ENCODE results near the gene MEGF11. TPM values are rescaled to one million over a fixed set of nuclear protein-coding genes. Genes with fewer than 3 reads are reported as not detected.

MEGF11 gene
- total RNA-seq, 1 donor from 2014 or later, result not detected

DNA sequence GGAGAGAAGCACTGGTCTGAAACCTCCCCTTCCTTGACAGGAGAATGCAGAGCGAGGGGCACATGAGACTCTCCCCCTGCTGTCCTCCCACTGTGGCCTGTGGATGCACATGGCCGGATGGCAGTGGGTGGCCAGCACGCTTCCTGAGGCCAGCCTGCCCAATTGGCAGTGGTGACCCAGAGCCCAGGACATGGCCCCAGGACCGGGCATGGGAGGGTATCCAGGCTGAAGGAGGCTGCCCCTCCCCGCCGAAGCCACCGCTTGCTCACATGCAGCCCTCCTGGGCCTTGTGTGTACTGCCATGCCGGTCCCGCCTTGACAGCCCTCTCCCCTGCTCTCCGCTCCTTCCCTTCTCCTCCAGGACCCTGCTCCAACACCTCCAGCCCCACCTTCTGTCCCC lies 100.9 kb downstream of the MEGF11 start:
- no peak overlapping the region for H3K4me3 ChIP-seq (ENCODE audit: low read depth, low read length)
- FAIRE-seq (no peak), DNase-seq (ENCODE audit: low read depth) (no peak)
- TF ChIP-seq, protein P1, sequence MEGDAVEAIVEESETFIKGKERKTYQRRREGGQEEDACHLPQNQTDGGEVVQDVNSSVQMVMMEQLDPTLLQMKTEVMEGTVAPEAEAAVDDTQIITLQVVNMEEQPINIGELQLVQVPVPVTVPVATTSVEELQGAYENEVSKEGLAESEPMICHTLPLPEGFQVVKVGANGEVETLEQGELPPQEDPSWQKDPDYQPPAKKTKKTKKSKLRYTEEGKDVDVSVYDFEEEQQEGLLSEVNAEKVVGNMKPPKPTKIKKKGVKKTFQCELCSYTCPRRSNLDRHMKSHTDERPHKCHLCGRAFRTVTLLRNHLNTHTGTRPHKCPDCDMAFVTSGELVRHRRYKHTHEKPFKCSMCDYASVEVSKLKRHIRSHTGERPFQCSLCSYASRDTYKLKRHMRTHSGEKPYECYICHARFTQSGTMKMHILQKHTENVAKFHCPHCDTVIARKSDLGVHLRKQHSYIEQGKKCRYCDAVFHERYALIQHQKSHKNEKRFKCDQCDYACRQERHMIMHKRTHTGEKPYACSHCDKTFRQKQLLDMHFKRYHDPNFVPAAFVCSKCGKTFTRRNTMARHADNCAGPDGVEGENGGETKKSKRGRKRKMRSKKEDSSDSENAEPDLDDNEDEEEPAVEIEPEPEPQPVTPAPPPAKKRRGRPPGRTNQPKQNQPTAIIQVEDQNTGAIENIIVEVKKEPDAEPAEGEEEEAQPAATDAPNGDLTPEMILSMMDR (IDR thresholded peaks at IDR 0.05; ENCODE audit: insufficient read depth, low read length, severe bottlenecking), result no peak
- H3K36me3 ChIP-seq (ENCODE audit: control insufficient read depth, insufficient read depth, low read length), result no peaks in the 10 kb centered on the region
- peaks cover 3% of the 10 kb centered on the region for H3K27me3 ChIP-seq (ENCODE audit: control insufficient read depth, insufficient read depth, low read length)

DNA sequence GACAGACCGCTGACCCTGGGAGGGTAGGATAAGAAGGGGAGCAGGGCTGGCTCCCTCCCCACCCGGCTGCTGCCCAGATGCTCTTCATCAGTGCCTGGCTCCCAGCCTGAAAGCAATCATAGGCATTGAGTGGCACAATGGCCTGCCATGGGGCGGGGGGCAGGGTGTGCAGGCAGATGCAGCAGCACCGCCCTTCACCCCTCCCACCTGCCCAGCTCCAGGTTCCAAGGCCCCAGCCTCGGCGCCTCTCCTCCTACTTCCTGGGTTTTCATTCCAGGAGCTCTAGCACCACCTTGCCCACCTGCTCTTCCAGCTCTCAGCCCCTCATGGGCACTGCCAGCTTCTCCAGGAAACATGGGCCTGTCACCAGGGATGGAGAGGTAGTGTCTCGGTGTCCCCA lies 101.7 kb downstream of the MEGF11 start:
- TF ChIP-seq, protein P1 (IDR thresholded peaks at IDR 0.05; ENCODE audit: insufficient read depth, low read length, severe bottlenecking), result no peak
- Histone ChIP-seq H3K27me3 (ENCODE audit: control insufficient read depth, insufficient read depth, low read length) (peaks cover 3% of the 10 kb centered on the region), H3K36me3 (ENCODE audit: control insufficient read depth, insufficient read depth, low read length) (no peaks in the 10 kb centered on the region), H3K4me3 (ENCODE audit: low read depth, low read length) (no peak overlapping the region)
- FAIRE-seq, result no peak
- no peak for DNase-seq (ENCODE audit: low read depth)

DNA sequence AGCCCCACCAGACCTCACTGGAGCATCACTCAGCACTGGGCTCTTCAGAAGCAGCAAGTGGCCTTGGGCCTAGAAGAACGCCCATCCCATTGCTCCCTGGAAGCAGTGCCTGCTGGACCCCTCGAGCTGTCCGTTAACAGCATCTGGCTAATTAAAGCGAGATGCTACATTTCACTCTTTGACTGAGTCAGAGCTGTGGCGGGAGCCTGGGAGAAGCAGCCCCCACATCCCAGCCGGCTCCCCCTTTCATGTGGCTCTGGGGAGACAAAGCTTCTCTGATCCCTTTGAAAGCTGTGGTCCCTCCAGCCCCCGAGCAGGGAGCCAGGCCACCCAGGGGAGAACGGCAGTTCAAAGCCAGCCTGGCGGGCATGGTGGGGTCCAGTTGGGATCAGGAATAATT lies 103.7 kb downstream of the MEGF11 start:
- no peak for FAIRE-seq
- H3K36me3 ChIP-seq (ENCODE audit: control insufficient read depth, insufficient read depth, low read length), result no peaks in the 10 kb centered on the region
- TF ChIP-seq, protein P1 (IDR thresholded peaks at IDR 0.05; ENCODE audit: insufficient read depth, low read length, severe bottlenecking), result no peak
- peaks cover 5% of the 10 kb centered on the region for H3K27me3 ChIP-seq (ENCODE audit: control insufficient read depth, insufficient read depth, low read length)
- no peak for DNase-seq (ENCODE audit: low read depth)
- no peak overlapping the region for H3K4me3 ChIP-seq (ENCODE audit: low read depth, low read length)

DNA sequence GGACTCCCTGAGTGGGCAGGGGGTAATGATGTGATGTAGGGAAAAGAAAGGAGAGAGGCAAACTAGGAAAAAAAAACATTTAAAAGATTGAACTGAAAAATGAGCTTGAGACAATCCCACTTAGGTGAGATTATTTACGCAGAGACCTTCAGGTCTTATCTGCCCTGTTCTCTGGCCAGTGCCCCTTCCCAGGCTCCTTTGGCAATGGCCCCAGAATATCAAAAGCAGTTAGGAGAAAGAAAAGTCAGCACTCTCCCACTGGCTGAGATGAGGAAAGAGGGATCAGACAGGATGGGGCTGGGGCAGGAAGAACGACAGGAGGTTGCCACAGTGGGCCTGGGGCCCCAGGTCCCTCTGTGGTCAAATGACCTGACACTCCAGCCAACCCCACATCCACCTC lies 105.4 kb downstream of the MEGF11 start:
- DNase-seq (ENCODE audit: low read depth) (no peak), FAIRE-seq (no peak)
- TF ChIP-seq, protein P1 (IDR thresholded peaks at IDR 0.05; ENCODE audit: insufficient read depth, low read length, severe bottlenecking), result no peak
- peaks cover 5% of the 10 kb centered on the region for H3K27me3 ChIP-seq (ENCODE audit: control insufficient read depth, insufficient read depth, low read length)
- no peak overlapping the region for H3K4me3 ChIP-seq (ENCODE audit: low read depth, low read length)
- H3K36me3 ChIP-seq (ENCODE audit: control insufficient read depth, insufficient read depth, low read length), result no peaks in the 10 kb centered on the region

DNA sequence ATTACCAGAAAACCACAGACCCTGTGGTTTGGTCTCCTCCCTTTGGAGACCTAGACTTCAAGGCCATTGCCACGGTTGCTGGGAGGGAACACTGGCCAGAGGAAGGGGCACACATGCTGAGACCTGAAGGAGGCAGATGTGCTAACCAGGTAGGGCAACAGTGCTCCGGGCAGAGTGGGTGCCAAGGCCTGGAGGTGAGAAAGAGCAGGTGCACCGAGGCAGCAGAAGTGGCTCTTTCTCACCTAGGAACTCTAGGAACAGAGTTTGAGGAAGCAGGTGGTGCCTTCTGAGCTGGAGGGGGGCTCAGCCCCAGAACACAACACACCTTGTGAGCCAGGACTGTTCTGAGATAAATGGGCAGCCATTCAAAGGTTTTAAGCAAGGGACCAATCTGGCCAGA lies 106.1 kb downstream of the MEGF11 start:
- FAIRE-seq, result no peak
- H3K4me3 ChIP-seq (ENCODE audit: low read depth, low read length), result no peak overlapping the region

DNA sequence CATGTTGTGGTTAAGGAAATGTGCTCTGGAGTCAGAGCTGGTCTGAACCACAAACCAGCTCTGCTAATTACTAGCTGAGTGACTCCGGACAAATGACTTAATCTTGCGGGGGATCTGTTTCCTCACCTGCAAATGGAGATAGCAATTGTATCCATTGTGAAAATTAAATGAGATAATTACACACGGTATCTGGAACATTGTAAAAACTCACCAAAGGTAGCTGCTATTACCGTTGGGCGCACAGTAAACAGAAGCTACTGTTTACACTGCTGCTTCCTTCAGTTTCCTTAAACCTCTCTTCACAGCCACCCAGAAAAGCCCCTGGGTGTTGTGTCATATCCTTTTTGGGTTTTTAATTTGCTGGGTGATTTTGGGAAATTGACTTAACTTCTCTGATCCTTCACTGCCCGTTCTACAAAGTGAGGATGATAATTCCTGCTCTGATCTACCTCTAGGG lies 107.8 kb downstream of the MEGF11 start:
- TF ChIP-seq, protein P1 (IDR thresholded peaks at IDR 0.05; ENCODE audit: insufficient read depth, low read length, severe bottlenecking), result no peak
- no peak overlapping the region for H3K4me3 ChIP-seq (ENCODE audit: low read depth, low read length)
- FAIRE-seq, result no peak
- DNase-seq (ENCODE audit: low read depth), result no peak
- peaks cover 1% of the 10 kb centered on the region for H3K27me3 ChIP-seq (ENCODE audit: control insufficient read depth, insufficient read depth, low read length)
- no peaks in the 10 kb centered on the region for H3K36me3 ChIP-seq (ENCODE audit: control insufficient read depth, insufficient read depth, low read length)

More for the DNA sequence above, 106.1 kb downstream of the MEGF11 start:
- TF ChIP-seq, protein P1 (IDR thresholded peaks at IDR 0.05; ENCODE audit: insufficient read depth, low read length, severe bottlenecking), result no peak
- DNase-seq (ENCODE audit: low read depth), result no peak
- peaks cover 5% of the 10 kb centered on the region for H3K27me3 ChIP-seq (ENCODE audit: control insufficient read depth, insufficient read depth, low read length)
- no peaks in the 10 kb centered on the region for H3K36me3 ChIP-seq (ENCODE audit: control insufficient read depth, insufficient read depth, low read length)
